IMR-90 (cell line): Measurements from ENCODE around the gene RASSF4. TPM values are rescaled to one million over a fixed set of nuclear protein-coding genes. Genes with fewer than 3 reads are reported as not detected.

Experiments used
- ATAC-seq: fragments of 200-7000 bp; cut with Tn5 transposase; 2 replicates; pipeline ENCODE4 v1.9.1; 2020; ENCODE audit warnings: low read depth, mild to moderate bottlenecking, moderate library complexity
- BruUV-seq: library from RNA; stranded (reverse); fragments of 400-500 nt; replicated peaks from 2 replicates; lab custom pipeline; 2021; lab: Mats Ljungman, UMichigan
- CTCF ChIA-PET: fragments of 300-600 bp; formaldehyde crosslinking; extraction: SDS; loops from one replicate; lab custom pipeline; 2021; ENCODE audit warnings: antibody characterized with exemption; lab: Yijun Ruan, JAX
- POLR2A ChIA-PET: fragments of 300-600 bp; sonication (Branson Sonifier 250); formaldehyde crosslinking; loops from one replicate; lab custom pipeline; 2022; ENCODE audit warnings: antibody characterized with exemption; ENCODE audit not compliant: unreplicated experiment; lab: Charles Lee
- DNase-seq: peaks from one replicate; pipeline ENCODE4 v3.0.0; 2013
- H2AFZ ChIP-seq: replicated peaks from 2 replicates; pipeline ENCODE3; 2013; ENCODE audit warnings: low read length, mild to moderate bottlenecking; ENCODE audit not compliant: poor library complexity
- H2AK5ac ChIP-seq: 2 replicates; pipeline ENCODE4 v1.6.1; 2013; ENCODE audit warnings: low read depth, low read length, inconsistent platforms
- H2AK9ac ChIP-seq: replicated peaks from 2 replicates; pipeline ENCODE3; 2013; ENCODE audit warnings: mild to moderate bottlenecking, low read depth, low read length, moderate library complexity; ENCODE audit not compliant: poor library complexity
- H2BK120ac ChIP-seq: 2 replicates; pipeline ENCODE4 v1.6.1; 2013; ENCODE audit warnings: low read depth, low read length, inconsistent platforms
- H2BK15ac ChIP-seq: 3 replicates; pipeline ENCODE4 v1.6.1; 2013; ENCODE audit warnings: low read depth, low read length, inconsistent platforms
- H2BK20ac ChIP-seq: 2 replicates; pipeline ENCODE4 v1.6.1; 2013; ENCODE audit warnings: low read depth, mild to moderate bottlenecking, inconsistent platforms, low read length, moderate library complexity
- H2BK5ac ChIP-seq: 2 replicates; pipeline ENCODE4 v1.6.1; 2013; ENCODE audit warnings: mild to moderate bottlenecking, low read depth, low read length, inconsistent platforms; ENCODE audit not compliant: poor library complexity, severe bottlenecking
- H3K14ac ChIP-seq: replicated peaks from 2 replicates; pipeline ENCODE4 v1.6.1; 2013; ENCODE audit warnings: low read depth, low read length, inconsistent platforms
- H3K18ac ChIP-seq: 2 replicates; pipeline ENCODE4 v1.6.1; 2013; ENCODE audit warnings: low read depth, low read length, control low read depth
- H3K23ac ChIP-seq: 2 replicates; pipeline ENCODE4 v1.6.1; 2013; ENCODE audit warnings: low read depth, low read length, inconsistent platforms
- H3K27ac ChIP-seq: 2 replicates; pipeline ENCODE4 v1.5.1; 2013; ENCODE audit warnings: mild to moderate bottlenecking, control low read depth, low read length; ENCODE audit not compliant: insufficient read depth
- H3K27me3 ChIP-seq: 2 replicates; pipeline ENCODE4 v1.6.1; 2013; ENCODE audit warnings: low read length; ENCODE audit not compliant: control insufficient read depth, insufficient read depth
- H3K36me3 ChIP-seq: 2 replicates; pipeline ENCODE4 v1.6.1; 2013; ENCODE audit warnings: low read length, mixed read lengths; ENCODE audit not compliant: control insufficient read depth, insufficient read depth
- H3K4ac ChIP-seq: 2 replicates; pipeline ENCODE4 v1.6.1; 2013; ENCODE audit warnings: low read depth, low read length, inconsistent platforms
- H3K4me1 ChIP-seq: 2 replicates; pipeline ENCODE4 v1.6.1; 2013; ENCODE audit warnings: low read length, mixed read lengths; ENCODE audit not compliant: control insufficient read depth, insufficient read depth
- H3K4me2 ChIP-seq: 2 replicates; pipeline ENCODE4 v1.6.1; 2013; ENCODE audit warnings: low read depth, mild to moderate bottlenecking, control low read depth, low read length, moderate library complexity
- H3K4me3 ChIP-seq: 2 replicates; pipeline ENCODE4 v1.5.1; 2013; ENCODE audit warnings: low read depth, mild to moderate bottlenecking, control low read depth, low read length, moderate library complexity; ENCODE audit not compliant: insufficient read depth
- H3K56ac ChIP-seq: 2 replicates; pipeline ENCODE4 v1.6.1; 2013; ENCODE audit warnings: low read length, inconsistent platforms; ENCODE audit not compliant: insufficient read depth; ENCODE audit errors: extremely low read depth
- H3K79me1 ChIP-seq, 2 experiments: 2 replicates each; pipeline ENCODE4 v1.6.1; 2013; ENCODE audit warnings: low read length in 2 of 2, inconsistent platforms in 1 of 2, low read depth in 1 of 2
- H3K9ac ChIP-seq: 2 replicates; pipeline ENCODE4 v1.6.1; 2013; ENCODE audit warnings: low read depth, low read length, control low read depth
- H3K9me1 ChIP-seq: 2 replicates; pipeline ENCODE4 v1.6.1; 2013; ENCODE audit warnings: low read length, inconsistent platforms; ENCODE audit not compliant: insufficient read depth
- H3K9me3 ChIP-seq: 2 replicates; pipeline ENCODE4 v1.6.1; 2013; ENCODE audit warnings: low read length; ENCODE audit not compliant: control insufficient read depth, insufficient read depth
- H4K20me1 ChIP-seq: 2 replicates; pipeline ENCODE4 v1.6.1; 2013; ENCODE audit warnings: low read length, inconsistent platforms; ENCODE audit not compliant: insufficient read depth
- H4K5ac ChIP-seq: 2 replicates; pipeline ENCODE4 v1.6.1; 2013; ENCODE audit warnings: mild to moderate bottlenecking, low read depth, low read length, control low read depth
- H4K8ac ChIP-seq, 2 experiments: 2 replicates each; pipeline ENCODE4 v1.6.1; 2013; ENCODE audit warnings: low read depth in 2 of 2, low read length in 2 of 2, control low read depth in 1 of 2, inconsistent platforms in 1 of 2
- H4K91ac ChIP-seq: 2 replicates; pipeline ENCODE4 v1.6.1; 2013; ENCODE audit warnings: low read depth, low read length, inconsistent platforms; ENCODE audit not compliant: insufficient read depth
- USF2 ChIP-seq: fragments of 150-350 bp; IDR thresholded peaks from 2 replicates; pipeline ENCODE4 v1.6.1; 2017; ENCODE audit warnings: mild to moderate bottlenecking, antibody characterized with exemption, low read length, low read depth
- WGBS, 2 experiments: methylation state at CpG; one replicate each; pipeline versions ENCODE4 v1.1.5 to v1.1.7; 2013; ENCODE audit warnings: missing lambda C conversion rate in 2 of 2; ENCODE audit not compliant: insufficient read length in 1 of 2; ENCODE audit errors: extremely low coverage in 2 of 2; 5-methylcytosine and 5-hydroxymethylcytosine counted together
- dilution Hi-C: fragments of 300-500 bp; cut with HindIII; formaldehyde crosslinking; loops from one replicate; pipeline ENCODE4 v1.14.3; 2018; ENCODE audit warnings: low sequenced_read_pairs; ENCODE audit not compliant: unreplicated experiment
- in situ Hi-C: fragments of 300-500 bp; cut with MboI; formaldehyde crosslinking; loops from 3 replicates; pipeline ENCODE4 v1.14.3; 2019; ENCODE audit warnings: low sequenced_read_pairs, inconsistent platforms, mixed read lengths
- intact Hi-C: fragments of 100-400 bp; cut with micrococcal nuclease; formaldehyde crosslinking; loops from 2 replicates; pipeline ENCODE4 v1.10.0; 2022
- polyA plus RNA-seq, 3 experiments: library from polyadenylated mRNA; depleted of rRNA; stranded (reverse); fragments of >200 nt; gene quantifications; 2 replicates each; pipeline ENCODE4 v1.2.3, GENCODE V29; 2012; ENCODE audit warnings: low replicate concordance in 1 of 3
- total RNA-seq: library from RNA; depleted of rRNA; stranded (reverse); fragments of >200 nt; gene quantifications from 2 replicates; pipeline ENCODE4 v1.2.3, GENCODE V29; 2012

RASSF4 gene
- total and polyA plus RNA-seq, 2 of the 4 experiments (the other 2 are of a cell fraction), result 5.9 to 8.6 TPM

GRCh38 chr10:44992070-44992731, 32.6 kb downstream of the RASSF4 start:
- TF ChIP-seq USF2, result no peak
- H3K23ac ChIP-seq, result no peak overlapping the region
- DNase-seq (no peak), ATAC-seq (no peak)
- peak overlapping the region; percentile 33 for H3K18ac ChIP-seq
- H2BK20ac ChIP-seq, result peak overlapping the region; percentile 98
- no peak overlapping the region for H3K56ac ChIP-seq
- ChIA-PET CTCF (no interaction called here), POLR2A (no interaction called here)
- H3K4me1 ChIP-seq, result peaks cover 54% of the 10 kb centered on the region
- BruUV-seq, result no TSS peak
- in situ Hi-C loops, result loop anchor here (25.0 kb wide), 4 partner anchors 1020 to 1855 kb away; partner anchors contain the start of genes CSGALNACT2 and HNRNPF
- H3K36me3 ChIP-seq, result peaks cover 11% of the 10 kb centered on the region; the same call in 1 of the 2 replicates
- H3K14ac ChIP-seq, result peak overlapping the region; percentile 32; the same call in 1 of the 2 replicates
- H3K9me1 ChIP-seq, result peaks cover 42% of the 10 kb centered on the region
- H3K27me3 ChIP-seq, result no peaks in the 10 kb centered on the region
- H3K79me1 ChIP-seq, result peaks cover 0 to 10% of the 10 kb centered on the region in 2 experiments; a peak in 1 of 4 replicates
- H4K20me1 ChIP-seq, result no peaks in the 10 kb centered on the region
- H3K9me3 ChIP-seq, result no peaks in the 10 kb centered on the region
- H3K27ac ChIP-seq, result no peak overlapping the region; the same call in 1 of the 2 replicates
- no peak overlapping the region for H2AFZ ChIP-seq
- H3K4ac ChIP-seq, result peak overlapping the region; percentile 99
- H3K4me2 ChIP-seq, result no peak overlapping the region
- intact Hi-C loops, result no loop called here
- H2BK120ac ChIP-seq, result peak overlapping the region; percentile 99
- no peak overlapping the region for H3K4me3 ChIP-seq
- WGBS, 2 experiments, result 82% methylated on average over 5 of the region's 11 CpGs; no CpG with 5 or more reads in 1 of the 2 experiments
- peak overlapping the region; percentile 14 for H2BK5ac ChIP-seq
- H2AK5ac ChIP-seq, result peak overlapping the region; percentile 97
- peak overlapping the region; percentile 16 for H2AK9ac ChIP-seq
- no peak overlapping the region; a peak in 2 of 4 replicates for H4K8ac ChIP-seq
- H2BK15ac ChIP-seq, result peak overlapping the region; percentile 97; the same call in 2 of the 3 replicates
- dilution Hi-C loops, result no loop called here
- peak overlapping the region; percentile 36 for H4K5ac ChIP-seq
- H4K91ac ChIP-seq, result peak overlapping the region; percentile 98
- no peak overlapping the region for H3K9ac ChIP-seq
